Activated CD8-positive, alpha-beta memory T cell treated with anti-CD3 and anti-CD28 coated beads for 48 hours (primary cell): ENCODE results near the gene WNT3A.

Source experiments
- DNase-seq, 3 experiments: peaks; one replicate each; pipeline ENCODE4 v3.0.0-alpha.2; 2020; ENCODE audit warnings: low read depth in 2 of 3, low spot score in 2 of 3

Gene WNT3A

DNA sequence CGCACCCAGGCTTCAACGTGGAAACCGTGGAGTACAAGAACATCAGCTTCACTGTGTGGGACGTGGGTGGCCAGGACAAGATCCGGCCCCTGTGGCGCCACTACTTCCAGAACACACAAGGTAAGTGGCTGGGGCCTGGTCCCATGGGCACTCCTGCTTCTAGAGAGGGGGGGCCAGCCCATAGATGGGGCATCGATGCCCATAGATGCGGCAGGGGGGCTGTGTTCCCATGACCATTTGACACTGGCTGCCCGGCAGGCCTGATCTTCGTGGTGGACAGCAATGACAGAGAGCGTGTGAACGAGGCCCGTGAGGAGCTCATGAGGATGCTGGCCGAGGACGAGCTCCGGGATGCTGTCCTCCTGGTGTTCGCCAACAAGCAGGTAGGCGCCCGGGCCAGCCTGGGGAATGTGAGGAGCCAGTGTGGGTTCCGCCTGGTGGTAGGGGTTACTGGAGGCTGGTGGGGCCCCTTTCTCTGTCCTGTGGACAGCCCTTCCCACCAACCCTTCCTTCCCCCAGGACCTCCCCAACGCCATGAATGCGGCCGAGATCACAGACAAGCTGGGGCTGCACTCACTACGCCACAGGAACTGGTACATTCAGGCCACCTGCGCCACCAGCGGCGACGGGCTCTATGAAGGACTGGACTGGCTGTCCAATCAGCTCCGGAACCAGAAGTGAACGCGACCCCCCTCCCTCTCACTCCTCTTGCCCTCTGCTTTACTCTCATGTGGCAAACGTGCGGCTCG is 90.7 kb downstream of the WNT3A start:
- DNase-seq: no peak

DNA sequence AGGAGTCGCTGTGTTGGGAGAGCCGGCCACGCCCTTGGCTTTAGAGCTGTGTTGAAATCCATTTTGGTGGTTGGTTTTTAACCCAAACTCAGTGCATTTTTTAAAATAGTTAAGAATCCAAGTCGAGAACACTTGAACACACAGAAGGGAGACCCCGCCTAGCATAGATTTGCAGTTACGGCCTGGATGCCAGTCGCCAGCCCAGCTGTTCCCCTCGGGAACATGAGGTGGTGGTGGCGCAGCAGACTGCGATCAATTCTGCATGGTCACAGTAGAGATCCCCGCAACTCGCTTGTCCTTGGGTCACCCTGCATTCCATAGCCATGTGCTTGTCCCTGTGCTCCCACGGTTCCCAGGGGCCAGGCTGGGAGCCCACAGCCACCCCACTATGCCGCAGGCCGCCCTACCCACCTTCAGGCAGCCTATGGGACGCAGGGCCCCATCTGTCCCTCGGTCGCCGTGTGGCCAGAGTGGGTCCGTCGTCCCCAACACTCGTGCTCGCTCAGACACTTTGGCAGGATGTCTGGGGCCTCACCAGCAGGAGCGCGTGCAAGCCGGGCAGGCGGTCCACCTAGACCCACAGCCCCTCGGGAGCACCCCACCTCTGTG is 91.6 kb downstream of the WNT3A start:
- DNase-seq: no peak

DNA sequence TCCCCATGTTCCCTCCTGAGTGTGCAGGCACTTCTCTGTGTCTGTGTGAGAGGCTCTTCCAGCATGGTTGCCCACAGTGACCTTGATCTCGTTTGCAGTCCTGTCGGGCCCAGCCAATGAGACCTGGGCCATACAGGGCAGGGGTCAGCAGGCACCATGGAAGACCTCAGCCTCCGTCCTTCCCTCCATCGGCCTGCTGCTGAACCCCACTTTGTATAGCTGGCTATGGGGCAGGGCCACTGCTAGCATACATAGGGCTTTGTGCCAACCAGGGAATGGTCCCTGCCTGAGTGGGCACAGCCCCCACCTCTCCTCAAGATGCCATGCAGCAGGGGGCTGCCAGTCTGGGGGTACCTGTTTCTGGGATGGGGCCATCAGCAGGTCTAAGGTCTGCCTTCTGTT is 92.5 kb downstream of the WNT3A start:
- DNase-seq: no peak

DNA sequence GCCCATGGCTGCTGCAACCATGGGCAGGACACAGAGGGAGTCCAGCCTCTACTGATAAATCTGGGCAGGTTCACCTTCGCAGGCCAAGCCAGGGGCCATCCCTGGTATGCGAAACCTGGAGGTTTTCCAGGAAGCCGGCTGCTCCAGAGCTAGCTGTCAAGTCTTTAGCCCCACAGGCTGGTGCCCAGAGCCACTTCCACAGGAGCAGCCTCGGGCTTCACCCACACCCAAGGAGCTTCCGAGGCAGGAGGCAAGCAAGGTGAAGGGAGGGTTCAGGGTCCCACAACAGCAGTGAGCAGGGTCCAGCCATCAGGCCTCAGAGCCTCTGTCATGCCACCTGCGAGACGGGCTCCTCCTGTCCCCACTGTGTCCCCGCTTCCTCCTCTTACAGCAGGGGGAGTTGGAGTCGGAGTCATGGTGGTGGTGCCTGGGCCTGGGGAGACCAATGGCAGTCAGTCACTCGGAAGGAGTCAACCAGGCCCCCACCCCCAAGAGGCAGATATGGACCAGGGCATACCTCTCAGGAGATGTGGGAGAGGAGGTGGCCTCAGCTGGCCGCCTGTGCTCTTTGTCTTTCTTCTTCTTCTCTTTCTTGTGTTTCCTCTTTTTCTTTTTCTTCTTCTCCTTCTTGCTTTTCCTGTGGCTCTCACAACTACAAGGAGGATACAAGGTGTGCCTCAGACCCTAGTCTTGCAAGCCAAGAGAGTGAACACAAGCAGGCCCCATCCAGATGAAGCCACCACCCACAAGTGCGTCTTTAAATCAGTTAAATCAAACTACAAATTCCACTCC is 94.2 kb downstream of the WNT3A start:
- no peak for DNase-seq

GRCh38 chr1:228101614-228101993 is 94.8 kb downstream of the WNT3A start:
- DNase-seq: no peak

DNA sequence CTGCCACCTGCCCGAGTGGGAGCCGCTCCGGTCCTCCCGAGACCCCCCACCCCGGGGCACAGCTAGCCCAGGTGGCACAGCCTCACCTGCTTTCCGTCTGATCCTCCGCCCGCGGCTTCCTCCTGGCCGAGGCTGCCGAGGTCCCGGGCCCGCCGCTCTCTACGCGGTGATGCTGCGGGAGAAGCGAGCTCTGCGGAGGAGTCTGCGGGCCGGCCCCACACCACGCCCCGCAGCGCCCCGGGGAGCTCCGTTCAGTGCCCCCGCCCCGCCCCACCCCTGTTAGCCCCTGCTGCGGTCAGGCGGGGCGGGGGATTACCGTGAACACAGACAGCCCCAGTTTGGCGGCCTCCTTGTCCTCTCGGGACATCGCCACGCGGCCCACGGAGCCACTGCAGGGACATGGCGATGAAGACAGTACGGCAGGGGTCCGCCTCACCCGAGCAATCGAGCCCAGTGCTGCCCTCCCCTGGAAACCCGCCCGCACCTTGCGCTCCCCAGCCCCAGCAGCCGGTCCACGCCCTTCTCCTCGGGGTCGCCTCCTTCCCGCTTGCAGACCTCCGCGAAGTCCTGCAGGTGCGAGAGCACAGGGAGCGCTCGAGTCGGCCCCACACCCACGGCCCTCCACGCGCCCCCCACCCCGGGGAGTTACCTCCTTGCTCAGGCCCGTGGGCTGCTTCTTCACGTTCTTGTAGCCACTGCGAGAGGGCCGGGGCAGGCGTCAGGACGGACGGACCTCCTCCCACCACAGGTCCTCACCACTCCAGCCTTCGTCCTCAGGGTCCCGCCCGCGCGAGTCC is 95.4 kb downstream of the WNT3A start:
- no peak for DNase-seq

DNA sequence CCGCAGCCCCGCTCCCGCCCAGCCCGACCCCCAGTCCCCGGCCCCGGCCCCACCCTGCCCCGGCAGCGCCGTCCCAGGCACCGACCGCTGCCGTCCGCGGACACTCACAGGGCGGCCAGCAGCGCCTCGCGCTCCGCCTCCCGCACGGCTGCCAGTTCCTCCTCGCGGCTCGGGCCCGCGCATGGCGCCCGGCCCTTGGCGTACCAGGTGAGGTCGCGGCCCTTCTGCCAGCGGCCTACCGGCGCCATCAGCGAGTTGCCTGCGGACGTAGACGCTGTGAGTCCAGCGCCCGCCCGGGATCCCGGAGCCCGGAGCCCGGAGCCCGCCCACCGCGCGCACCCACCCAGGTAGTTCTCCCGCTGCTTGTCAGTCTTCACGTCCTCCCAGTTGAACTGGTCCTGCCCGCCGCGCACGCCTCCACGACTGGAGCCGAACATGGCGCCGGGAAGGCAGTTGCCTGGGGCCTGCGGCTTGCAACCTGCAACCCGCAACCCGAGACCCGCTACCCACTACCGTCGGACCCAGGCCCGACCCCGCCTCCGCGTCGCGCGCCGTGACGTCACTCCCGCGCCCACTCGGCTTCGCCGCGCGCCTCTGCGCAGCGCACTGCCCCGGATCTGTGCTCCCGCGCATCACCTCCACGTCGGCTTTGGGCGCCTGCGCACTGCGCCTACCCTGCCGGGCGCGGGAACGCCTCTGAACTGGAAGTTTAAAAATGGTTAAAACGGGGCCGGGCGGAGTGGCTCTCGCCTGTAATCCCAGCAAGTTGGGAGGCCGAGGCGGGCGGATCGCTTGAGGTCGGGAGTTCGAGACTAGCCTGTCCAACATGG is 96.2 kb downstream of the WNT3A start, which contains the start of gene C1orf35:
Gene C1orf35 (minus strand): TSS at position 535 of the 830 bp plus-strand sequence. CDS start 98 bp downstream, at position 437.
- peak; percentile 90 to 91 (median 90) for DNase-seq

- DNase-seq: no peak
These were observed 97.9 kb downstream of the WNT3A start for GRCh38 chr1:228104526-228105269.

GRCh38 chr1:228105270-228105995 is 98.6 kb downstream of the WNT3A start:
- no peak for DNase-seq

GRCh38 chr1:228105996-228106799 is 99.4 kb downstream of the WNT3A start:
- no peak for DNase-seq

GRCh38 chr1:228106800-228107054 is 99.9 kb downstream of the WNT3A start:
- no peak for DNase-seq

GRCh38 chr1:228107636-228108035 is 100.8 kb downstream of the WNT3A start:
- DNase-seq: no peak

GRCh38 chr1:228108055-228108690 is 101.4 kb downstream of the WNT3A start:
- DNase-seq: no peak

DNA sequence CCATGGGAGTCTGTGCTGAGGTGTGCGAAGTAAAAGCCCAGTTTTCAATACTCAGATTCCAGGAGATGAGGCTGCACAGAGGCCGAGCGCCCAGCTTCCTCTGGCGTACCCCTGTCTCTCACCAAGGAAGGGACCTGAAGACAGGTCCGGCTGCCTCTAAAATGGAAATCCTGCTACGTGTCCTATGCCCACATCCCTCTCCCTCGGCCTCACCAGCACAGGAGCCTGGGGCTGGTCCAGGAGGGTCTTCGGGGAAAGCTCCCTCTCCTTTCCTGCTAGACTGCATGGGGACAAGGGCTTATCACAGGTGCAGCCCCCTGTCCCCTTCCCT is 101.9 kb downstream of the WNT3A start:
- no peak for DNase-seq

GRCh38 chr1:228109073-228109961 is 102.5 kb downstream of the WNT3A start, which contains the start of gene MRPL55:
Gene MRPL55 (minus strand): TSS chr1:228109299. CDS start chr1:228108260, 1,039 bp downstream.
- DNase-seq: peak; percentile 97 to 100 (median 99)

GRCh38 chr1:228109962-228110488 is 103.2 kb downstream of the WNT3A start:
- DNase-seq: no peak

DNA sequence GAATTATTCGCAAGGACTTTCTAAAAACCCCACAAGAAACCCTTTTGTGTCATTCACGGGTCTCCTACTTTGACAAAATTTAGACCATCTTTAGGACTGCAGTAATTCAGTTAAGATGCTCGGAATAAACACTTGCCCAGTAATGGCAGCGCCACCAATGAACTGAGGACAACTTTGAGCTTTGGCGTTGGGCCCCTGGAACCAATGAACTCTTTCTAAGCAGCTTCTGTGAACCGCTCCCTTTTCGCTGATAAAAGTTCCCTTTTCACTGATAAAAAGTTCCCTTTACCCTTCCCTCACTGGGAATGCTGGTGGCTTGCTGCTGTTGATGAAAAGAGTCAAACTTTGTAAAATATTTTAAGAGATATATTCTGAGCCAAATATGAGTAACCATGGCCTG is 103.8 kb downstream of the WNT3A start:
- no peak for DNase-seq
